ENCODE results near the gene TXNL4A.

DNA sequence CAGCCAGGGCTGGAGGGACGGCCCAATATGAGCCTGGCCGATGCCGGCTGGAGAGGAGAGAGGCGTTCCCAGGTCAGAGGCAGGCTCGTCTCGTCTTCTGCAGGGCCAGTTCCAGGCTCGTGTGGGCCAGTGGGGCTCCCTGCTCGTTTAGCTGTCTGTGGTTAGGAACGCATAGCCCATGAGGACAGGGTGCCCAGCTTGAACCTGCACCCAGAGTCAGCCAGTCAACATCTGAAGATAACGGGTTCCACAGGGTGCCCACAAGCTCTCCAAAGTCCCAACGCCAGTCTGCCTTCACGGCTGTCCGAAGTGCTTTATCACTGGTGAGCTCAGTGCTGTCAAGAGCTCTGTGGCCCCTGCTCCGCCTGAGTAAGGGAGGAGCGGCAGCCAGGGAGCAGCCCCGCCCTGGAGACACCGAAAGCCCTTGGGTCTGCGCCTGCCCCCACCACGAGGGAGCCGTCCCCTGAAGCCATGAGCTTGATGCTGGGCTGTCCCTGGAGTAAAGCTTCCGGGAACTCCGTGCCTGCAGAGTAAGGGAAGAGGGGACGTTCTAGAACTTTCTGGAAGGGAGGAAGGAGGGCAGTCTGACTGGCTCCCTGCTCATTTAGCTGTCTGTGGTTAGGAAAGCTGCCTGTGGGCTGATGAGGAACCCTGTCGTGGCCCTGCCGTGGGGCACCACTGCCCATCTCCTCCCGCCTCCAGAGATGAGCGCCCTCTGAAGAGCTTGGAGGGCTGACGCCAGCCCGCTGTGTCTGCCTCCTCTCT, 26.7 kb downstream of the TXNL4A start:
- TF ChIP-seq, protein P1, sequence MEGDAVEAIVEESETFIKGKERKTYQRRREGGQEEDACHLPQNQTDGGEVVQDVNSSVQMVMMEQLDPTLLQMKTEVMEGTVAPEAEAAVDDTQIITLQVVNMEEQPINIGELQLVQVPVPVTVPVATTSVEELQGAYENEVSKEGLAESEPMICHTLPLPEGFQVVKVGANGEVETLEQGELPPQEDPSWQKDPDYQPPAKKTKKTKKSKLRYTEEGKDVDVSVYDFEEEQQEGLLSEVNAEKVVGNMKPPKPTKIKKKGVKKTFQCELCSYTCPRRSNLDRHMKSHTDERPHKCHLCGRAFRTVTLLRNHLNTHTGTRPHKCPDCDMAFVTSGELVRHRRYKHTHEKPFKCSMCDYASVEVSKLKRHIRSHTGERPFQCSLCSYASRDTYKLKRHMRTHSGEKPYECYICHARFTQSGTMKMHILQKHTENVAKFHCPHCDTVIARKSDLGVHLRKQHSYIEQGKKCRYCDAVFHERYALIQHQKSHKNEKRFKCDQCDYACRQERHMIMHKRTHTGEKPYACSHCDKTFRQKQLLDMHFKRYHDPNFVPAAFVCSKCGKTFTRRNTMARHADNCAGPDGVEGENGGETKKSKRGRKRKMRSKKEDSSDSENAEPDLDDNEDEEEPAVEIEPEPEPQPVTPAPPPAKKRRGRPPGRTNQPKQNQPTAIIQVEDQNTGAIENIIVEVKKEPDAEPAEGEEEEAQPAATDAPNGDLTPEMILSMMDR (IDR thresholded peaks at IDR 0.05; ENCODE audit: low read depth, low read length, poor library complexity, severe bottlenecking), result no peak
- TF ChIP-seq EZH2phosphoT487 (IDR thresholded peaks at IDR 0.05; ENCODE audit: borderline replicate concordance, low read length), result no peak
